H7 (cell line): ENCODE measurements around the gene SH2B3. TPM values are rescaled to one million over a fixed set of nuclear protein-coding genes. Genes with fewer than 3 reads are reported as not detected.

Source experiments
- DNase-seq: peaks from one replicate; pipeline ENCODE4 v3.0.0; 2012
- H3K27me3 ChIP-seq: 2 replicates; pipeline ENCODE4 v1.6.0; 2011; ENCODE audit warnings: mild to moderate bottlenecking, low read length; ENCODE audit not compliant: control insufficient read depth, insufficient read depth
- H3K36me3 ChIP-seq: replicated peaks from 2 replicates; pipeline ENCODE4 v1.5.1; 2011; ENCODE audit warnings: low read length; ENCODE audit not compliant: control insufficient read depth, insufficient read depth
- H3K4me3 ChIP-seq: 2 replicates; pipeline ENCODE4 v1.5.1; 2011; ENCODE audit warnings: low read depth, mild to moderate bottlenecking, control low read depth, low read length, moderate library complexity; ENCODE audit not compliant: insufficient read depth
- total RNA-seq: library from RNA; depleted of rRNA; stranded (reverse); fragments of >200 nt; shearing (Covaris generic); gene quantifications from 2 replicates; pipeline ENCODE4 v1.2.3, GENCODE V29; 2014

Gene SH2B3
- total RNA-seq, 1 experiment from 2014 or later: 26.8 TPM

DNA sequence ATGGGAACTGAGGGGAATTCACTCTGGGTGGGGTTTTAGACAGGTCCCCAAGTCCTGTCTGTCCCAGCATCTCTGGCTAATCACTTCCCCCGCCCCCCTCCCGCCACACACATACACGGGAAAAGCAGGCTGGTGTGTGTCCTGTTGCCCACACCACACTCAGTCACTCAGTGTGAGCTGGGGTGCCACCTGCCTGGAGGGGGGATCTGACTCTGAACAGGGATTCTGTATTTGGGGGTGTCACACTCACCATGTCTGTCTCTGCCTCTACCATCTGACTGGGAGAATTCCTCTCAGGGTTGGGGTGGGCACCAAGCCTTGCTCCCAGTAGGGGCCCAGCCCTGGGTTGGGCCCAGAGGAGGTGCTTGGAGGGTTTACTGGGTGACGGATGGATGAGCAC, 31.1 kb downstream of the SH2B3 start:
- Histone ChIP-seq H3K4me3 (no peak overlapping the region), H3K36me3 (no peaks in the 10 kb centered on the region; the same call in 1 of the 2 replicates), H3K27me3 (no peaks in the 10 kb centered on the region)
- DNase-seq: no peak

DNA sequence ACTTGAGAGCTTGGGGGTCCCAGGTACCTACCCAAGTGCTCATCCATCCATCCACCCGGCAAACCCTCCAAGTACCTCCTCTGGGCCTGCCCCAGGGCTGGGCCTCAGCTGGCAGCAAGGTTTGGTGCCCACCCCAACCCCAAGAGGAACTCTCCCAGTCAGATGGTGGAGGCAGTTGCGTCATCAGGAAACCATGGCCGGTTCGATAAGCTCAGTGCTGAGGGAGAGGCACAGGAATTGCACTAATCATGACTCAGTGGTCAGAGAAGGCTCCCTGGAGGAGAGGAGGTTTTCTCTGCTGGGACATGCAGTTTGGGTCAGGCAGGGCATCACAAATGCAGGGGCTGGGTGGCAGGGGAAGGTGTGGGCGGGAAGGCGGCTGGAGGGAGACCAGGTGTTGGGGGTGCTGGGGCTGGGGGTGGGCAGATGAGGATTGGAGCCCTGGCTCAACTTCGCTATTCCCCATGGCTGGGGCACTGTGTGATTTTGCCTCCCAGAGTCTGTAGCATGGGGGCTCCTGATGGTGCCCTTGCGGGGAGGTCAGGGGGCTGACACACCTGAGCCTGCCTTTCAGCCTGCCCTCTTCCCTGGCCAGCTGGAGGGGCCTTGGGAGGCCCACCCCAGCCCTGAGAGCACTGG, 32.2 kb downstream of the SH2B3 start:
- H3K36me3 ChIP-seq: no peaks in the 10 kb centered on the region; the same call in 1 of the 2 replicates
- H3K27me3 ChIP-seq: no peaks in the 10 kb centered on the region
- H3K4me3 ChIP-seq: no peak overlapping the region
- DNase-seq: no peak

DNA sequence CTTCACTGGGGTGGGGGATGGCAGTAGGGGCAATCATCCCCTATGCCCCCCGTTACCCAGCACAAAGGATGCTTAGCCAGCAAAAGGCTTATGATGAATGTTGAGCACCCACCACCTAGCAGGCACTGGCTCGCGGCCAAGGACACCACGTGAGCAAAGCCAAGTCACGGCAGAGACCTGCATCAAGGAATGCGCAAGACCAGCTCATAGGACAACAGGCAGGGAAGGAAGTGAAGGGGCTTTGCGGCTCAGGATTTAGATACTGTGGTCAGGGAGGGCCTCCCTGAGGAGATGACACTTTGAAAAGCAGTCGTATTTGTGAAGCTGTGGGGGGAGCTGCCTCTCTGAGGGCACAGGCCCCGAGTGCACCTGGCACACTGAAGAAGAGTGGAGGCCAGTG, 32.8 kb downstream of the SH2B3 start:
- Histone ChIP-seq H3K36me3 (no peaks in the 10 kb centered on the region; the same call in 1 of the 2 replicates), H3K4me3 (no peak overlapping the region), H3K27me3 (no peaks in the 10 kb centered on the region)
- peak; percentile 40 for DNase-seq

DNA sequence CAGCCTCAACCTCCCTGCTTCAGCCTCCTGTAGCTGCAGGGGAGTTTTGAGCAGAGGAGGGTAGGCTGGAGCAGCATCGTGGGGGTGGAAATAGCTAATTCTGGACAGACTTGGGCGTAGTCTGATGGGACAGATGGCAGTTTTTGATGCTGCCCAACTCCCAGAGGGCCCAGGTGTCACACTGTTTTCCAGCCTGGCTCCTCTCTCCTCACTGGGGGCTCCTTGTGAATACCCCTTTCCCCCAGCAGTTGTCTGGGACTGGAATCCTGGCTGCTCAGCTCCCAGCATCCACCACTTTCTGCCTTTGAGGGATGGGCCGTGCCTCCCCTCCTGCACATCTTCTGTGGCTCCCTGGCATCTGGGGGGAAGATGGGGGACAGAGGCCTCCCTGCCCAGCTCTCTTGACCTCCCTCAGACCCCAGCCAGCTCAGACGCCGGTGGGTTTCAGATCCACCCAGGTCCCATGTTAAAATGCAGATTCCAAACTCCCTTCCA, 34.0 kb downstream of the SH2B3 start:
- Histone ChIP-seq H3K4me3 (no peak overlapping the region), H3K27me3 (no peaks in the 10 kb centered on the region), H3K36me3 (no peaks in the 10 kb centered on the region; the same call in 1 of the 2 replicates)
- DNase-seq: peak; percentile 17

DNA sequence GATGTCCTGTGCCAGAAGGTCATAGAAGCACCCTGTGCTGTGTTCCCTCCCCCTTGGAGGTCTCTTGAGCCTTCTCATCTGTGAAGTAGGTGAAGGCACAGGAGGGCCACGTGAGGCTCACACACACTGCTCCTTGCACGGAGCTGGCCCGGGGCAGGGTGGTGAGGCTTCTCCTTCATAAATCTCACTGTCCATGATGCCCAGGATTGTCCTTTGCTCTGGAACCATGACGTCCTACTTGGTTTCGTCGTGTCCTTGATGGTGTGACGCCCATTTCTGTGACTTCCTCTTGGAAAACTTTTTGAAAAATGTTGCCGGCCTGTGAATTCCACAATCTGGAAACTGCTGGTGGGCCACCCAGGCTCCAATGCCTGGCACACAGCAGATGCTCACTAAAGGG, 34.4 kb downstream of the SH2B3 start:
- no peak for DNase-seq
- Histone ChIP-seq H3K27me3 (no peaks in the 10 kb centered on the region), H3K4me3 (no peak overlapping the region), H3K36me3 (peaks cover under 1% of the 10 kb centered on the region)

DNA sequence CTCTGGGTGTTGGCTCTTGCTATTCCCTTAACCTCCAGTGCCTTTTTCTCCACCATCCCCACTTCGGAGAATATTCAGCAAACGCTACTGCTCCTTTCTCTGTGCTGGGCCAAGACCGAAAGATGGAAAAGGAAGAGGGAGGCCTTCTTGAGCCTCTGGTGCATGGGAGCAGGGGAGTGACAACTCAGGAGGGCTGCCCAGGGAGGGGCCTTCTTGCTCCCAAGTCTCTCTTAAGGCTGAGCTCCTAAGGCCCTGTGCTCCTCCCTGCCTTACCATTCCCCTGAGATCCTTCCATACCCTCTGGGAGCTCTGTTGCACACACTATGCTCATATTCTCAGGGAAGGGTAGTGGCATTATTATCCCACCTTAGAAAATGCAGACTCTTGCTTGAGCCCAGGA, 34.9 kb downstream of the SH2B3 start:
- DNase-seq: peak; percentile 12
- no peaks in the 10 kb centered on the region for H3K27me3 ChIP-seq
- peaks cover 2% of the 10 kb centered on the region for H3K36me3 ChIP-seq
- H3K4me3 ChIP-seq: no peak overlapping the region

DNA sequence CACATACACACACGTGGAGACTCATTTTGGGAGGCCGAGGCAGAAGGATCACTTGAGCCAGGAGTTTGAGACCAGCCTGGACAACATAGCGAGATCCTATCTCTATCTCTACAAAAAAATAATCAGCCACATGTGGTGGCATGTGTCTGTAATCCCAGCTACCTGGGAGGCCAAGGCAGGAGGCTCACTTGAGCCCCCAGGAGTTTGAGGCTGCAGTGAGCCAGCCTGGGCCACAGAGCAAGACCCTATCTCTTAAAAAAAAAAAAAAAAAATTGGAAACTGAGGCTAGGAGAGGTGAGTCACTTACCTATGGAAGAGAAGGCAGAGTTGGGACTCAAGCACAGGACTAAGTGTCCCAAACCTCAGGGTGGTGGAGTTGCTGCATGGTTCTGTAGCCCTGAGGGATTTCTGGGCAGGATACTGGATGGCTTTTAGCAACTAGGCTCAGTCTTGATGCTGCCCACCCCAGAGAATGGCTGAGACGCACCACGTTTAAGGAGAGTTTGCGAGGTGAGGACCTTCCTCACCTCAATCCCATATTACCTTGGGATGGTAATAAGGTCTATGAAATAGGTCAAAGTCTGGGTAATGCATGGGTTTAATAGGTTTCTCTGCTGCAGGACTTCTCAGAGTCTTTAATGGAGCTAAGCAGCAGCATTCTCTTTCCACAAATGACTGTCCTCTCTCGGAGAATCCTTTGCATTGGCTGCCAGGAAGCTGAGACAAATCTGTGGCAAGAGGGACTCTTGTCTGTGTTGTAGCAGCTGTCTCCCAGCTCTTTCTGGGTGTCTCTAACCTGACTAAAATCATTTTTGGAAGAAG, 35.6 kb downstream of the SH2B3 start:
- H3K27me3 ChIP-seq: no peaks in the 10 kb centered on the region
- no peak for DNase-seq
- peaks cover 2% of the 10 kb centered on the region for H3K36me3 ChIP-seq
- H3K4me3 ChIP-seq: no peak overlapping the region

DNA sequence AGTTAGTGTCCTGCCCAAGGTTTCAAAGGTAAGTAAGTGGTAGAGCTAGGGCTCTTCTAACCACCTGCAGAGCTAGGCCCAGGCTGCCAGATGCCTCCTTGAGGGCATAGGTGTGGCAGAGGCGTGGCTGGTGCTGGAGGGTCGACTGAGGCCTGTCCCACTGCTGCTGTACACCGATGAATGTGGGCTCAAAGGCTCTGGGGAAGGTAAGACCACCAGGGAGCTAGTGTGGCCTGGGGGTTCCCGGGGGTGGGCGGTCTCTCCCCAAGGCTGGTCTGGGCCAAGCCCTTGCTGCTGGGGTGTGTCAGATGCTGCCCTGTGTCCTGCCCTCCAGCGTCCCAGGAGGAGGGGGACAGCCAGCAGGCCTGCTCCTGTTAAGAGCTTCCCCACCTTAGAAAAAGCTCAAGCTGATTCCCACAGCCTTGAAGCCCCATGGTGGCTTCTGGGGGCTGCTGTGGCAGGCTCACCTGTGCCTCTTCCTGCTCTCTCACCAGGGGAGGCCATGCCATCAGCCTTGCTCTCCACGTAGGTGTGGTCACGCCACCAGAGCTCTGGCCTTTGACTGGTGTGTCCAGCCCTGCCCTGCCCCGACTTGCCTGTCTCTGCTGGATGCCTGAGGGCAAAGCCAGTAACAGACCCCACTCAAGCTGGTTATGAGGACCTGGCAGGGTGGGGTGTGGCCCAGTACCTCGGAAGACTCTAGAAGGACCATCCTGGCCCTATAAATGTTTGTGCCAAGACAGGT, 36.8 kb downstream of the SH2B3 start:
- DNase-seq: peak; percentile 19
- Histone ChIP-seq H3K36me3 (peaks cover 9% of the 10 kb centered on the region), H3K4me3 (no peak overlapping the region), H3K27me3 (no peaks in the 10 kb centered on the region)

DNA sequence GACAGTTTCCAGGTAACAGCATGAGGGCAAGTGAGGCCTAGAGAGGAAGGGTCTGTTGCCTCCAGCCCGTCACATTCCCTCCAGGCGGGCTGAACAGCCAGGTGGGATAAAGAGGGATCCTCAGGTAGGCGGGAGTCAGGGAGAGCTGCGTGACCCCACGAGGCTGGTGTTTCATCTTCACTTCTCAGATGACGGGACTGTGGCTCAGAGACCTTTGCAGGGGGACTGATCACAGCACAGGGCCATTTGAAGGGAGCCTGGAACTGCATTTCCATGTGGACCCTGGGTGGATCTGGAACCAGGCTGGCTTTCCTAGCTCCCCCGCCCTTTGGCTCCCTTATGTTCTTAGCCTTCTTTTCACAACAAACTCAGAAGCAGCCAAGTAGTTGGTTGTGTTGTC, 37.4 kb downstream of the SH2B3 start:
- Histone ChIP-seq H3K4me3 (no peak overlapping the region), H3K36me3 (peaks cover 15% of the 10 kb centered on the region), H3K27me3 (no peaks in the 10 kb centered on the region)
- peak; percentile 16 for DNase-seq

DNA sequence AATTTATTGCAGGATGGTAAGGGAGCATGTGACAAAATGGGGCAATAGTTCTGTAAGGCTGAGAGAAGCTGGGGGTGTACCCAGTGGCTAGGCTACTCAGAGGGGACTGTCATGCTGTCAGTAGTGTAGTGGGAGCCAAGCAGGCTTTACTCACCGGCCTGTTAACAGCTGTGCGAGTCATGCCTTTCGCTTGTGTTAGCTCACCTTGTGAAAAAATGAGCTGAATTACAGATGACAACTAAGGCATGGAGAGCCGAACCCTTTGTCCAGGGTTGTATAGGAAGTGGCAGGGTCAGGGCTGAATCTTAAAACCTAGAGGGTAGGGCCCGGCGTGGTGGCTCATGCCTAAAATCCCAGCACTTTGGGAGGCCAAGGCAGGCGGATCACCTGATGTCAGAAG, 37.9 kb downstream of the SH2B3 start:
- peak; percentile 9 for DNase-seq
- Histone ChIP-seq H3K36me3 (peaks cover 19% of the 10 kb centered on the region), H3K4me3 (no peak overlapping the region), H3K27me3 (no peaks in the 10 kb centered on the region)

DNA sequence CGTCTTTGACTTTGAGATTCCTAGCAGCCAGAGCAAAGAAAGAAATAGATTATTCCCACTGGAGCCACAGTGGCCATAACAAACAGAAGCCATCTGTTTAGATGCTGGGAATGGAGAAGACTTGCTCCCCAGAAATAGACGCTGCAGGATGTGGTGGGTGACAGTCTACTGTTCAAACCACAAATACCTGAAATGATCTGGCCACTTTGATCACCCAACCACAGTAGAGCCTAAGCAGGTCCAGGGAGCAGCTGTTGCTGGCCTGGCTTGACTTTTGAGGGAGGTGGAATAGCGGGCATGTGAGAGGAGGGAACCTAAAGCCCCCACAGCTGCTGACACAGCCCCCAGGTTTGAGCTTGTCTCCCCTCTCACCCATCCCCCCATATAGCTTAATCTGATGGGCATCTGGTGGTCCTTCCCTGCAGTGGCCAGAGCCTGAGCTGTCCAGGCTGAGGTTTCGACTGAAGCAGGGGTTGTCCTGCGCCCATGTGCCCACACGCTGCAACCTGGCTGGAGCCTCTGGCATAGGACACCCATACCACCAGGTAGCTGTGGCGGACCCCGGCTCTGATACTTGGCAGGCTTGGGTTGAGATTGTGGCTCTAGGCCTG, 38.7 kb downstream of the SH2B3 start:
- no peak for DNase-seq
- no peak overlapping the region for H3K4me3 ChIP-seq
- H3K27me3 ChIP-seq: no peaks in the 10 kb centered on the region
- peaks cover 26% of the 10 kb centered on the region for H3K36me3 ChIP-seq

DNA sequence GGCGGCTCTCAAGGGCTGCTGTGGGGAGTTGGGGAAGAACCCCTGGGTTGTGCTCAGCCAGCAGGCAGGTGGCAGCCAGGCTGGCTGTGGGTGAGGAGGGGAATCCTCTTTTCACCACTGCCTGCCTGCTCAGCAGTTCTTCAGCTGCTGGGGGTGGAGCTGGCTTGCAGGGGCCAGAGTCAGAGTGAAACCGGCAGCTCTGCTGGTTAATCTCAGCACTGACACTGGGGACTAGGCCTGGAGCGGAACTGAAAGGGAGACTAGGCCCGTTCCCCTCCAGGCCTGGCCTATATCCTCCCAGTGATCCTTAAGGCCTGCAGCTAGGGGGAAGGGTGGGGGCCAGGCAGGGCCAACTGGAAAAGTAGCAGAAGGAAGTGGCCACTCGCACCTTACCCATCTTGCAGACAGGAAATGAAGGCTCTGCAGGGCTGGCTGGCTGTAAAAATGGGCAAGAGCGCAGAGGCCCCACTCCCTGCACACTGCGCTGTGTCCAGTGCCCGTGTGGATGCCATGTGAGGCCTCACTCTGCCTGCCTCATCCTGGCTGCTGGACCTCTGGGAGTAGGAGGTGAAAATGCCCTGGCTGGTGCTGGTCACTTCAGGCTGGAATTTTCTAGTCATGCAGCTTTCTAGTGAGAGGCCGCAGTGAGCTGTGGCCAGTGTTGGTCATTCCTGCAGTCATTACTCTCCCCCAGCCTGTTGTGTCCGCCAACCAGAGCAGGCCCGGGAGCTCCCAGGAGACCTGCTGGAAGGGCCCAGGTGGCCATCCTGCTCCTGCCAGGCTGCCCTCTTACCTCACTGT, 39.4 kb downstream of the SH2B3 start:
- H3K36me3 ChIP-seq: peaks cover 28% of the 10 kb centered on the region
- no peaks in the 10 kb centered on the region for H3K27me3 ChIP-seq
- no peak overlapping the region for H3K4me3 ChIP-seq
- peak; percentile 61 for DNase-seq

DNA sequence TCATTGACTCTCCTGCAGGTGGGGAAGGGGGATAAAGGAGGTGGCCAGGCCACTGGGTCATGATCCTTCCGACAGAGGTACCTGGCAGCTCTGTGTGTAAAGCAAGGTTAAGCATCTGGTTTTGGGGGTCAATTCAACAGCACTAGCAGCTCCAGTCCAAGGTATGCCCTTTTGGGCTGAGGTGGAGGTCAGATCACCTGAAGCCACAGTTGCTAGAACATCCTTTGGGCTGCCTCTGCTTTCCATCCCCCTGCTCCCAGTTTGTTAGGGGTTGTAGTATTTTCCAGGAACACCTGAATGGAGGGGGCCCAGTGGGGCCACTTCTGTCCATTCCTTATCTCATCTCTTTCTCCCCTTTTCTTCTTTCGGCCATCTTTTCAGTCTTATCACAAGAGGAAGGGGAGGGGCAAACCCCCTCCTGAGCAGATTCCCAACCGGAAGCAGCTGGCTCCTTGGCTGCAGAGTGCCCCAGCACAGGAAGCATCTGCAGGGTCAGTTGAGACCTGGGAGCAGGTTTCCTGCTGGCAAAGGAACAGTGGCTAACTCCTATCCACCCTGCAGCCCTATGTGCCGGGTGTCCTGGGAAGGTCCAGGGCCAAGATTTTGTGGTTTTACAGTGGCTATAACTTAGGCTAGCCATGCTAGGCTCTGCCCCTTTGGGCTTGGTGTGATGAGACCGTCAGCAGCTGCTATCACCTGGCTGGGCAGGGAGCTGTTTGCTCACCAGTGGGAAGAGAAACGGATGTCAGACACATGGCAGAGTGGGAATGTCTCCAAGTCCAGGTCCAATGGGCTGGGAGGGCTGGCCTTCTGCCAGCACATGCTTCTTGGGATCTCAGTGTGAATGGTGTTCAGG, 40.2 kb downstream of the SH2B3 start:
- Histone ChIP-seq H3K36me3 (peaks cover 35% of the 10 kb centered on the region), H3K4me3 (no peak overlapping the region), H3K27me3 (no peaks in the 10 kb centered on the region)
- DNase-seq: peak; percentile 69
